Activated naive CD4-positive, alpha-beta T cell treated with anti-CD3 and anti-CD28 coated beads, Interleukin-2, amount 50 U/mL, for 24 hours (primary cell): ENCODE data around the gene EFR3B.
"Not testable (repeated sequence)": the region's sequence is repeated elsewhere in the genome, so short reads cannot be mapped to it uniquely, and the experiment has no call there.

Experiments
- H3K27ac Mint-ChIP-seq: one replicate; pipeline ENCODE4 v1.8.0; 2021; ENCODE audit warnings: mild to moderate bottlenecking, mixed read lengths
- H3K27me3 Mint-ChIP-seq: one replicate; pipeline ENCODE4 v1.8.0; 2021; ENCODE audit warnings: mixed read lengths
- H3K36me3 Mint-ChIP-seq: one replicate; pipeline ENCODE4 v1.8.0; 2021; ENCODE audit warnings: mixed read lengths
- H3K4me1 Mint-ChIP-seq: one replicate; pipeline ENCODE4 v1.8.0; 2021; ENCODE audit warnings: mixed read lengths
- H3K4me3 Mint-ChIP-seq: one replicate; pipeline ENCODE4 v1.8.0; 2021; ENCODE audit warnings: mild to moderate bottlenecking, mixed read lengths
- H3K9me3 Mint-ChIP-seq: one replicate; pipeline ENCODE4 v1.8.0; 2021; ENCODE audit warnings: mixed read lengths

Gene EFR3B

GRCh38 chr2:25162061-25162460, 120.2 kb downstream of the EFR3B start:
- not testable (repeated sequence) for H3K9me3 Mint-ChIP-seq, H3K27me3 Mint-ChIP-seq, H3K36me3 Mint-ChIP-seq
- Mint-ChIP-seq H3K27ac (peak overlapping the region; percentile 81), H3K4me1 (peaks cover 35% of the 10 kb centered on the region), H3K4me3 (peak overlapping the region; percentile 58)

DNA sequence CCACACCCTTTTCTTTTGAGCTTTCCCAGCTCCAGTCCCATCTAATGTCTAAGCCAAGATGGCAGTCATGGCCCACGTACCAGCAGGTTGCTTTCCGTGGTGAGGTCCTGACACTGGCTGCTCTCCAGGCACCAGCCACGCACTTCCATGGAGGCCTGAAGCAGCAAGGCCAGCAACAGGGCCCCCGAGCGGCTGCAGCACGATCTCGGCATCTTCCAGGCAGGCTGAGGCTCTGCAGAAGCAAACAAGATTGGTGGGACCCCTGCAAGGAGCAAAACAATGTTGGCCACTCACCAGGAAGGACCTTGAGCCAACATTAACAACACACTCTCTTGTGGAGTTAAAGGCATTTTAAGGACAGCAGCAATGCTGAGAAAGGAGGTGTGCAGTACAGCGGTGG, 122.7 kb downstream of the EFR3B start:
- no peak overlapping the region for H3K4me3 Mint-ChIP-seq
- H3K27ac Mint-ChIP-seq: no peak overlapping the region
- peaks cover 2% of the 10 kb centered on the region for H3K36me3 Mint-ChIP-seq
- no peaks in the 10 kb centered on the region for H3K9me3 Mint-ChIP-seq
- peaks cover 35% of the 10 kb centered on the region for H3K4me1 Mint-ChIP-seq
- peaks cover 9% of the 10 kb centered on the region for H3K27me3 Mint-ChIP-seq

GRCh38 chr2:25165992-25166875, 124.4 kb downstream of the EFR3B start:
- Mint-ChIP-seq H3K27me3 (peaks cover 18% of the 10 kb centered on the region), H3K4me1 (peaks cover 25% of the 10 kb centered on the region), H3K27ac (no peak overlapping the region)

GRCh38 chr2:25168256-25169072, 126.6 kb downstream of the EFR3B start, which contains the start of gene POMC:
Gene POMC (minus strand): TSS chr2:25168580. CDS start chr2:25164772, 3,808 bp downstream.
- Mint-ChIP-seq H3K27ac (no peak within 1 kb of the TSS), H3K9me3 (no peaks in the 10 kb centered on the region), H3K4me3 (peak within 1 kb of the TSS; percentile 76), H3K27me3 (peaks cover 24% of the 10 kb centered on the region), H3K4me1 (peaks cover 22% of the 10 kb centered on the region), H3K36me3 (no peaks in the 10 kb centered on the region)

More at GRCh38 chr2:25165992-25166875, 124.4 kb downstream of the EFR3B start:
- Mint-ChIP-seq H3K36me3 (no peaks in the 10 kb centered on the region), H3K4me3 (peak overlapping the region; percentile 0), H3K9me3 (no peaks in the 10 kb centered on the region)

GRCh38 chr2:25169073-25169470, 127.2 kb downstream of the EFR3B start:
- Mint-ChIP-seq H3K4me3 (peak overlapping the region; percentile 76), H3K27me3 (peaks cover 24% of the 10 kb centered on the region), H3K4me1 (peaks cover 22% of the 10 kb centered on the region), H3K36me3 (no peaks in the 10 kb centered on the region), H3K27ac (no peak overlapping the region), H3K9me3 (no peaks in the 10 kb centered on the region)

DNA sequence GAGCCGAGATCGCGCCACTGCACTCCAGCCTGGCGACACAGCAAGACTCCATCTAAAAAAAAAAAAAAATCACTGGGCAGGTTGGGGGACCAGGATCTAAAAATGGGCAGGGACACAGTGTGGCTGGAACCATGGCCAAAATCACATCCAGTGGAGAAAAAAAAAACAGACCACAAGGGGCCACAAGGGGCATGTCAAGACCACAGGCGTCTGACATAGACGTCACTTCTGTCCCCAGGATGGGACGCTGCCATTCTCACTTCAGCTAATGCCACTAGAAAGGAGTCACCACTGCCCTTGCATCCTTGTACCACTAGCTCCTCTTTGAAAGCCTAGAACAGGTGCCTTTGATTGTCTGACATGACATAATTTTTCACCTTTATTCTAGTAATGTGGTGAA, 129.0 kb downstream of the EFR3B start:
- H3K4me3 Mint-ChIP-seq: no peak overlapping the region
- H3K27me3 Mint-ChIP-seq: peaks cover 24% of the 10 kb centered on the region
- no peaks in the 10 kb centered on the region for H3K9me3 Mint-ChIP-seq
- no peaks in the 10 kb centered on the region for H3K36me3 Mint-ChIP-seq
- no peak overlapping the region for H3K27ac Mint-ChIP-seq
- H3K4me1 Mint-ChIP-seq: peaks cover 14% of the 10 kb centered on the region

DNA sequence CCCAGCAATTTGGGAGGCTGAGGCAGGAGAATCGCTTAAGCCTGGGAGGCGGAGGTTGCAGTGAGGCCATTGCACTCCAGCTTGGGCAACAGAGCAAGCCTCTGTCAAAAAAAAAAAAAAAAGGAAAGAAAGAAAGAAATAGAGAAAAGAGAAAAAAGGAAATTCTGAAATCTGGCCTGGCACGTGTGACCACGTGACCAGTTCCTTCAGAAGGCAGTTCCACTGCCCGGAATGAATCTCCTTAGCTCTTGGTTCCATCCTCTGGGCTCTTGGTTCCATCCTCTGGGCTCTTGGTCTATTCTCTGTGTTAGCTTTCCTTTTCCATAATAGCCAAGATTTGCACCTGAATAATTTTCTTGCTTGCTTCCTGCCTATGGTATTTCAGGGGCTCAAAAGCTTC, 131.8 kb downstream of the EFR3B start:
- H3K36me3 Mint-ChIP-seq: no peaks in the 10 kb centered on the region
- peaks cover 20% of the 10 kb centered on the region for H3K27me3 Mint-ChIP-seq
- H3K27ac Mint-ChIP-seq: no peak overlapping the region
- H3K4me1 Mint-ChIP-seq: no peaks in the 10 kb centered on the region
- H3K4me3 Mint-ChIP-seq: no peak overlapping the region
- H3K9me3 Mint-ChIP-seq: no peaks in the 10 kb centered on the region

GRCh38 chr2:25174192-25174861, 132.5 kb downstream of the EFR3B start:
- Mint-ChIP-seq H3K27ac (no peak overlapping the region), H3K36me3 (no peaks in the 10 kb centered on the region), H3K9me3 (no peaks in the 10 kb centered on the region), H3K4me3 (no peak overlapping the region), H3K27me3 (peaks cover 17% of the 10 kb centered on the region), H3K4me1 (no peaks in the 10 kb centered on the region)

DNA sequence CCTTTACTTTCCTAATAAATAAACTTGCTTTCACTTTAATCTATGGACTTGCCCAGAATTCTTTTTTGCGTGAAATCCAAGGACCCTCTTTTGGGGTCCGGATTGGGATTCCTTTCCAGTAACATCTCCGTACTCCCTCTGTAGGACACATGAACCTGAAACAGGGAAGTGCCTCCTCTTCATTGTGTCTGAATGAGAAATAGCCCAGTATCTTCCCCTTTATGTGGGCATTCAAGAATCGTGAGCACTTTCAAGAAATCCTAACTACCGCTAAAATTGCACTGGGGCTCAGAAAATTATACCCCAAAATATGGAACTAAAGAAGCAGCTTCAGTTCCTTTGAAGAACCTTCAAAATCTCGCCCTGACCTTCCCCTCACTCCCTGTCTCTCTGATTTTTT, 134.3 kb downstream of the EFR3B start:
- Mint-ChIP-seq H3K27ac (no peak overlapping the region), H3K4me3 (no peak overlapping the region), H3K36me3 (no peaks in the 10 kb centered on the region), H3K4me1 (no peaks in the 10 kb centered on the region), H3K9me3 (no peaks in the 10 kb centered on the region), H3K27me3 (peaks cover 8% of the 10 kb centered on the region)

GRCh38 chr2:25176541-25177181, 134.8 kb downstream of the EFR3B start:
- peaks cover 6% of the 10 kb centered on the region for H3K27me3 Mint-ChIP-seq
- no peak overlapping the region for H3K4me3 Mint-ChIP-seq
- no peaks in the 10 kb centered on the region for H3K4me1 Mint-ChIP-seq
- no peaks in the 10 kb centered on the region for H3K9me3 Mint-ChIP-seq
- no peak overlapping the region for H3K27ac Mint-ChIP-seq
- H3K36me3 Mint-ChIP-seq: no peaks in the 10 kb centered on the region

DNA sequence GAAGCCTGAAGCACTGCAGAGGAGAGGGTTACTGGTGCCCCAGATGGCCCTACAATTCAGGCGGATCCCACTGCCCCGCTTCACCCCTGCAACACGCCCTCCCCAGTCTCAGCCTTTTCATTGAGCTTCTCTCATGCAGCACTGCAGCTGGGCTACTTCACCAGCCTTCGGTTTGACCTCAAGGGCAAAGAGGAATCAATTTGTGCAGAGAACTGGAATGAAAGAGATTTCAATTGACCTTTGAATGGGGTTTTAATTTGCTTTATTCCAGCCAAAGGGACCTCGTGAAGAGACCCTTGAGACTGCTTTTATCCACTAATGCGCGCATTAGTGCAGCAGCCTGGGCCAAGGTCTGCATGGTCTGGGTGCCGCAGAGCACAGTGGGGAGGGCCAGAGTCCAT, 135.3 kb downstream of the EFR3B start:
- Mint-ChIP-seq H3K27me3 (peaks cover 6% of the 10 kb centered on the region), H3K27ac (no peak overlapping the region), H3K36me3 (no peaks in the 10 kb centered on the region), H3K4me3 (no peak overlapping the region), H3K4me1 (no peaks in the 10 kb centered on the region), H3K9me3 (no peaks in the 10 kb centered on the region)

- peaks cover 3% of the 10 kb centered on the region for H3K27me3 Mint-ChIP-seq
- H3K27ac Mint-ChIP-seq: no peak overlapping the region
- no peaks in the 10 kb centered on the region for H3K36me3 Mint-ChIP-seq
- H3K4me3 Mint-ChIP-seq: no peak overlapping the region
- no peaks in the 10 kb centered on the region for H3K4me1 Mint-ChIP-seq
- no peaks in the 10 kb centered on the region for H3K9me3 Mint-ChIP-seq
Measured at GRCh38 chr2:25178976-25179375, 137.1 kb downstream of the EFR3B start.

- Mint-ChIP-seq H3K36me3 (no peaks in the 10 kb centered on the region), H3K4me1 (no peaks in the 10 kb centered on the region), H3K9me3 (no peaks in the 10 kb centered on the region), H3K27ac (no peak overlapping the region), H3K27me3 (no peaks in the 10 kb centered on the region), H3K4me3 (no peak overlapping the region)
Measured at GRCh38 chr2:25184254-25184653, 142.4 kb downstream of the EFR3B start.

- no peaks in the 10 kb centered on the region for H3K9me3 Mint-ChIP-seq
- no peak overlapping the region for H3K4me3 Mint-ChIP-seq
- H3K27me3 Mint-ChIP-seq: no peaks in the 10 kb centered on the region
- H3K27ac Mint-ChIP-seq: no peak overlapping the region
- H3K36me3 Mint-ChIP-seq: no peaks in the 10 kb centered on the region
- no peaks in the 10 kb centered on the region for H3K4me1 Mint-ChIP-seq
Measured at GRCh38 chr2:25187729-25188350, 146.0 kb downstream of the EFR3B start.

DNA sequence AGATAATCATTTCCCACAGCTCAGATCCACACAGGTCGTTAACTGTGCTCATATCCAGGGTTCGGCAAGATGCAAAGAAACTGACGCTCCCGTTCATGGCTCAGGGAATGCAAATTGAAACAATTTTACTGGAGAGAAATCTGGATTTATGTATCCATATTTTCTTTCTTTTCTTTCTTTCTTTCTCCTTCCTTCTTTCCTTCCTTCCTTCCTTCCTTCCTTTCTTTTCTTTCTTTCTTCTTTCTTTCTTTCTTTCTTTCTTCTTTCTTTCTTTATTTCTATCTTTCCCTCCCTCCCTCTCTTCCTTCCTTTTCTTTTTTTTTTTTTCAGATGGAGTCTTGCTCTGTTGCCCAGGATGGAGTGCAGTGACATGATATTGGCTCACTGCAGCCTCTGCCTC, 146.5 kb downstream of the EFR3B start:
- Mint-ChIP-seq H3K4me1 (no peaks in the 10 kb centered on the region), H3K4me3 (no peak overlapping the region), H3K27ac (no peak overlapping the region), H3K9me3 (no peaks in the 10 kb centered on the region), H3K27me3 (no peaks in the 10 kb centered on the region), H3K36me3 (no peaks in the 10 kb centered on the region)
